ENCODE data around the gene RNLS.

- TF ChIP-seq CTCF (IDR thresholded peaks at IDR 0.05) (no peak), FOXJ3 (CRISPR knock-in tag; IDR thresholded peaks at IDR 0.05; ENCODE audit: borderline replicate concordance) (no peak), RELA (CRISPR knock-in tag; IDR thresholded peaks at IDR 0.05; ENCODE audit: borderline replicate concordance) (no peak), USF2 (CRISPR knock-in tag; IDR thresholded peaks at IDR 0.05) (no peak), MAX (CRISPR knock-in tag; IDR thresholded peaks at IDR 0.05) (no peak), ZNF232 (CRISPR knock-in tag; IDR thresholded peaks at IDR 0.05) (no peak), ERG (CRISPR knock-in tag; IDR thresholded peaks at IDR 0.05) (no peak), SP1 (CRISPR knock-in tag; conservative IDR thresholded peaks at IDR 0.05) (no peak), SMAD3 (CRISPR knock-in tag; IDR thresholded peaks at IDR 0.05; ENCODE audit: borderline replicate concordance) (no peak), MLX (CRISPR knock-in tag; IDR thresholded peaks at IDR 0.05) (no peak), ZNF317 (CRISPR knock-in tag; IDR thresholded peaks at IDR 0.05; ENCODE audit: borderline replicate concordance, low read depth) (no peak), USF1 (CRISPR knock-in tag; IDR thresholded peaks at IDR 0.05) (no peak), E2F1 (CRISPR knock-in tag; IDR thresholded peaks at IDR 0.05) (no peak)
Observed at GRCh38 chr10:88493691-88494483, 89.2 kb downstream of the RNLS start.

Measured in WTC11 (cell line).